Mesothelial cell of epicardium (in vitro differentiated cells): ENCODE data around the gene TRIM39. TPM values are rescaled to one million over a fixed set of nuclear protein-coding genes. Genes with fewer than 3 reads are reported as not detected.

Source experiments
- DNase-seq, 2 experiments: peaks; one replicate each; pipeline ENCODE4 v3.0.0; 2021; ENCODE audit warnings: low spot score in 2 of 2; ENCODE audit not compliant: unreplicated experiment in 2 of 2
- H3K27ac Mint-ChIP-seq: 2 replicates; pipeline ENCODE4 v1.8.0; 2021; ENCODE audit warnings: mixed read lengths
- H3K27me3 Mint-ChIP-seq: 2 replicates; pipeline ENCODE4 v1.8.0; 2021; ENCODE audit warnings: low read depth, mixed read lengths
- H3K36me3 Mint-ChIP-seq: 2 replicates; pipeline ENCODE4 v1.8.0; 2021; ENCODE audit warnings: mixed read lengths
- H3K4me1 Mint-ChIP-seq: 2 replicates; pipeline ENCODE4 v1.8.0; 2021; ENCODE audit warnings: mixed read lengths
- H3K4me3 Mint-ChIP-seq: 2 replicates; pipeline ENCODE4 v1.8.0; 2021; ENCODE audit warnings: mild to moderate bottlenecking, moderate library complexity, mixed read lengths
- H3K9me3 Mint-ChIP-seq: 2 replicates; pipeline ENCODE4 v1.8.0; 2021; ENCODE audit warnings: mixed read lengths
- CTCF ChIP-seq: fragments of 200-600 bp; sonication (generic); IDR thresholded peaks from one replicate; pipeline ENCODE4 v1.5.0; 2021; ENCODE audit warnings: antibody characterized with exemption; ENCODE audit not compliant: unreplicated experiment
- total RNA-seq: library from RNA; stranded (reverse); gene quantifications from 3 replicates; pipeline ENCODE4 v1.2.1, GENCODE V29; 2021

The TRIM39 gene
- total RNA-seq, 1 donor from 2014 or later, result 16.7 TPM

GRCh38 chr6:30350524-30350923 is 23.8 kb downstream of the TRIM39 start:
- H3K27ac Mint-ChIP-seq, result no peak overlapping the region
- H3K4me3 Mint-ChIP-seq, result no peak overlapping the region
- TF ChIP-seq CTCF, result no peak
- H3K9me3 Mint-ChIP-seq, result no peaks in the 10 kb centered on the region
- H3K4me1 Mint-ChIP-seq, result peaks cover 7% of the 10 kb centered on the region
- peaks cover 8% of the 10 kb centered on the region for H3K36me3 Mint-ChIP-seq
- peaks cover 12% of the 10 kb centered on the region for H3K27me3 Mint-ChIP-seq
- DNase-seq, result no peak

- peaks cover 26% of the 10 kb centered on the region for H3K27me3 Mint-ChIP-seq
- TF ChIP-seq CTCF, result no peak
- no peak overlapping the region for H3K4me3 Mint-ChIP-seq
Observed at GRCh38 chr6:30352550-30352949, 25.8 kb downstream of the TRIM39 start.

GRCh38 chr6:30355281-30355680 is 28.6 kb downstream of the TRIM39 start:
- H3K4me3 Mint-ChIP-seq, result no peak overlapping the region
- peaks cover 7% of the 10 kb centered on the region for H3K4me1 Mint-ChIP-seq
- H3K27me3 Mint-ChIP-seq, result peaks cover 52% of the 10 kb centered on the region
- no peaks in the 10 kb centered on the region for H3K9me3 Mint-ChIP-seq
- TF ChIP-seq CTCF, result no peak
- H3K27ac Mint-ChIP-seq, result no peak overlapping the region
- no peaks in the 10 kb centered on the region for H3K36me3 Mint-ChIP-seq
- DNase-seq, result no peak

More at GRCh38 chr6:30352550-30352949, 25.8 kb downstream of the TRIM39 start:
- Mint-ChIP-seq H3K36me3 (peaks cover 2% of the 10 kb centered on the region), H3K9me3 (no peaks in the 10 kb centered on the region), H3K4me1 (peaks cover 2% of the 10 kb centered on the region), H3K27ac (no peak overlapping the region)
- DNase-seq, result no peak

GRCh38 chr6:30356536-30356935 is 29.8 kb downstream of the TRIM39 start:
- H3K27me3 Mint-ChIP-seq, result peaks cover 65% of the 10 kb centered on the region
- no peaks in the 10 kb centered on the region for H3K36me3 Mint-ChIP-seq
- H3K4me1 Mint-ChIP-seq, result peaks cover 7% of the 10 kb centered on the region
- DNase-seq, result no peak
- no peak overlapping the region for H3K27ac Mint-ChIP-seq
- TF ChIP-seq CTCF, result no peak
- no peaks in the 10 kb centered on the region for H3K9me3 Mint-ChIP-seq
- no peak overlapping the region for H3K4me3 Mint-ChIP-seq

GRCh38 chr6:30357678-30358540 is 31.2 kb downstream of the TRIM39 start:
- Mint-ChIP-seq H3K36me3 (no peaks in the 10 kb centered on the region), H3K9me3 (peaks cover 4% of the 10 kb centered on the region), H3K4me1 (peaks cover 7% of the 10 kb centered on the region), H3K27me3 (peaks cover 71% of the 10 kb centered on the region), H3K27ac (no peak overlapping the region), H3K4me3 (peak overlapping the region; percentile 74)
- DNase-seq, result peak; percentile 33 to 54
- TF ChIP-seq CTCF, result peak; percentile 62
